Measurements from ENCODE around the gene RALY. TPM values are rescaled to one million over a fixed set of nuclear protein-coding genes. Genes with fewer than 3 reads are reported as not detected.

RALY gene
- total and polyA plus RNA-seq, 4 experiments from 2014 or later: 112 to 218 (median 153) TPM

DNA sequence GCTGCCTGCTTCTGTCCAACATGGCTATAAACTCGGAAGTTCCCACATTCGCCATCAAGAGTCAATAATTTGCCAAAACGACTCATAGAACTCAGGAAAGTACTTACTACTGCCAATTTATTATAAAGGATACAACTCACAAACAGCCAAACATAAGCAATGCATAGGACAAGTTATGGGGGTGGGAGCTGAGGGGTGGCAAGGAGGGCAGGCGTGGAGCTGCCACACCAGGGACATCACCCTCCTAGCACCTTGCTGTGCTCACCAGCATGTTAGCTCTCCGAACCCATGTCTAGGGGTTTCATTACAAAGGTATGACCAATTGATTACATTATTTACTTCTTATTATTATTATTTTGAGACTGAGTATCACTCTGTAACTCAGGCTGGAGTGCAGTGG lies 106.0 kb downstream of the RALY start:
- Mint-ChIP-seq H3K4me3 (no peak overlapping the region), H3K9me3 (no peaks in the 10 kb centered on the region), H3K27me3 (no peaks in the 10 kb centered on the region), H3K36me3 (peaks cover 59 to 85% of the 10 kb centered on the region in 2 donors), H3K4me1 (peaks cover 13 to 28% (median 17%) of the 10 kb centered on the region in 4 donors), H3K27ac (peak overlapping the region in 3 of 7 donors; percentile 31 to 52 (median 46))
- no peaks in the 10 kb centered on the region for H3K9me3 ChIP-seq (ENCODE audit: control insufficient read depth in 1 of 2, low read length in 2 of 2)
- ChIA-PET CTCF (ENCODE audit: partially characterized antibody) (interaction anchor here (1.5 kb wide), 1 partner anchor 32 kb away, joined by 4 read pairs; no protein-coding TSS in a partner anchor), POLR2A (ENCODE audit: partially characterized antibody) (interaction anchor here (1.4 to 2.2 kb wide), 2 partner anchors 8 to 12 kb away, joined by 3 to 15 read pairs; partner anchors contain the start of gene EIF2S2)
- peaks cover 86% of the 10 kb centered on the region for H3K36me3 ChIP-seq (ENCODE audit: insufficient read depth, low read length)
- intact Hi-C loops (cut with micrococcal nuclease): no loop called here
- no peak overlapping the region for H3K27ac ChIP-seq (ENCODE audit: low read depth, low read length)
- no peak overlapping the region for H3K4me3 ChIP-seq (ENCODE audit: low read length in 2 of 2)
- no peaks in the 10 kb centered on the region for H3K27me3 ChIP-seq (ENCODE audit: insufficient read depth, low read length)
- DNase-seq: no peak
- no peaks in the 10 kb centered on the region for H3K4me1 ChIP-seq (ENCODE audit: insufficient read depth, low read length)

DNA sequence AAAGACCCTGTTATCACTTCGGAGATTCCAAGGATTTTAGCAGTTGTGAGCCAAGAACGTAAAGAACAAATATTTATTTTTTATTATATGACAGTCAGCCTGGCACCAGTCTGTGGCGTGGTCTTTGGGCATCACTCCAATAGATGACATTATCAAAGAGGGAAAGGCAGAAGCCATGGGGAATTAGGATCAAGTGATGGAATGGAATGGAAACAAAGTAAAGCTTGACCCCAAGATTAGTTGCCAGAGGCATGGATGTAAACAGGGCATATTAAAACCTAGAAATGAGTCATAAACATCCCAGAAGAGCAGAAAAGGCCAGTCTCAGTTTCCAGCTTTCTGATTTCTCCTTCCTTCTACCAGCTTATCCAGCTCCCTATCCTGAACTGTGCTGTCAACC lies 106.9 kb downstream of the RALY start:
- Histone ChIP-seq H3K4me3 (ENCODE audit: low read length in 2 of 2) (no peak overlapping the region), H3K36me3 (ENCODE audit: insufficient read depth, low read length) (peaks cover 85% of the 10 kb centered on the region), H3K27ac (ENCODE audit: low read depth, low read length) (no peak overlapping the region), H3K9me3 (ENCODE audit: control insufficient read depth in 1 of 2, low read length in 2 of 2) (no peaks in the 10 kb centered on the region), H3K4me1 (ENCODE audit: insufficient read depth, low read length) (peaks cover 8% of the 10 kb centered on the region), H3K27me3 (ENCODE audit: insufficient read depth, low read length) (no peaks in the 10 kb centered on the region)
- Mint-ChIP-seq H3K36me3 (peaks cover 64 to 87% of the 10 kb centered on the region in 2 donors), H3K27me3 (no peaks in the 10 kb centered on the region), H3K4me1 (peaks cover 21 to 37% (median 24%) of the 10 kb centered on the region in 4 donors), H3K9me3 (no peaks in the 10 kb centered on the region), H3K4me3 (peak overlapping the region in 1 of 8 donors; percentile 41), H3K27ac (peak overlapping the region in 3 of 7 donors; percentile 19 to 70 (median 45))
- ChIA-PET CTCF (ENCODE audit: partially characterized antibody) (interaction anchor here (1.4 to 1.5 kb wide), 2 partner anchors 27 to 33 kb away, joined by 4 to 6 read pairs; no protein-coding TSS in a partner anchor), POLR2A (ENCODE audit: partially characterized antibody) (interaction anchor here (1.4 to 2.2 kb wide), 2 partner anchors 8 to 11 kb away, joined by 3 to 15 read pairs; partner anchors contain the start of gene EIF2S2)
- intact Hi-C loops (cut with micrococcal nuclease): no loop called here
- DNase-seq: no peak

DNA sequence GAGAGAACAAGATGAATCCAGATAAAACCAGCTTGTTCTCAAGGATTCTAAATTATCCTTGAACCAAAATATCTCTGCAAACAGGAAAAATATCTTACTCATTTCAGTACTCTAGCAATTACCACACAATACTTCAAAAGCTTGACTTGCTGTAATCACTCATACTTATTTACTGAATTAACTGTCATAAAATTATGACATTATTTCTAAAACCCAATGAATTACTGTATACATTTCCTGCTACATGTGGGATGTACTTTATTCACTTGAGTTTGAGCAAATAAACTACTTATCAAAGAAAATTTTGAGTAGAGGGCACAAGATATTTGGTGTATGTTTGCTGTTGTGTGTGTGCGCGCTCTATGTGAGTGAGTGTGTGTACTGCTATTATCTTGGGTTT lies 108.6 kb downstream of the RALY start:
- no peak for DNase-seq
- Mint-ChIP-seq H3K4me3 (no peak overlapping the region), H3K27ac (peak overlapping the region in 4 of 7 donors; percentile 59 to 79 (median 69)), H3K27me3 (no peaks in the 10 kb centered on the region), H3K4me1 (peaks cover 28 to 53% (median 36%) of the 10 kb centered on the region in 4 donors), H3K9me3 (no peaks in the 10 kb centered on the region), H3K36me3 (peaks cover 46 to 78% of the 10 kb centered on the region in 2 donors)
- Histone ChIP-seq H3K27me3 (ENCODE audit: insufficient read depth, low read length) (no peaks in the 10 kb centered on the region), H3K36me3 (ENCODE audit: insufficient read depth, low read length) (peaks cover 67% of the 10 kb centered on the region), H3K27ac (ENCODE audit: low read depth, low read length) (no peak overlapping the region), H3K4me1 (ENCODE audit: insufficient read depth, low read length) (peaks cover 26% of the 10 kb centered on the region), H3K9me3 (ENCODE audit: control insufficient read depth in 1 of 2, low read length in 2 of 2) (no peaks in the 10 kb centered on the region), H3K4me3 (ENCODE audit: low read length in 2 of 2) (no peak overlapping the region)
- intact Hi-C loops (cut with micrococcal nuclease): no loop called here
- POLR2A ChIA-PET (ENCODE audit: partially characterized antibody): interaction anchor here (1.9 kb wide), 1 partner anchor 11 kb away, joined by 4 read pairs; no protein-coding TSS in a partner anchor
- CTCF ChIA-PET (ENCODE audit: partially characterized antibody): no interaction called here

DNA sequence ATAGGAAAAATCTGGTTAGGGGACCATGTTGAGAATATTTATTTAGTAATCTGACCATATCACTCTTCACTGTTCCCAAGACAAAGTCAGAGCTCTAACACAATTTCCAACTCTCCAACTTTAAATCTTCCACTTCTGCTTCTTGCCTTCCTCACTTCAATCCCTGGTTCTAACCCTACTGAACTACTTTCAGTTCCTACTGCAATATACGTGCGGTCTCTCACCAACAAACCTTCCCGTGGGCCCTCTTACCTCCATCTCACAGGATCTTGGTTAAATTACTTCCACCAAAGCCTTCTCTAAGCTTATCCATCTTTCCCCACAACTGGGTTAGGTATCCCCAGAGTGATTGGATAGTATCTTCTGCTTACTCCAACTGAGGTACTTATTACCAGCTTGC lies 110.3 kb downstream of the RALY start:
- Histone ChIP-seq H3K4me3 (ENCODE audit: low read length in 2 of 2) (no peak overlapping the region), H3K36me3 (ENCODE audit: insufficient read depth, low read length) (peaks cover 59% of the 10 kb centered on the region), H3K27ac (ENCODE audit: low read depth, low read length) (no peak overlapping the region), H3K27me3 (ENCODE audit: insufficient read depth, low read length) (no peaks in the 10 kb centered on the region), H3K4me1 (ENCODE audit: insufficient read depth, low read length) (peaks cover 43% of the 10 kb centered on the region), H3K9me3 (ENCODE audit: control insufficient read depth in 1 of 2, low read length in 2 of 2) (no peaks in the 10 kb centered on the region)
- no peaks in the 10 kb centered on the region for H3K27me3 Mint-ChIP-seq
- H3K36me3 Mint-ChIP-seq: peaks cover 40 to 77% of the 10 kb centered on the region in 2 donors
- peaks cover 40 to 69% (median 51%) of the 10 kb centered on the region in 4 donors for H3K4me1 Mint-ChIP-seq
- POLR2A ChIA-PET (ENCODE audit: partially characterized antibody): interaction anchor here (1.2 to 1.6 kb wide), 2 partner anchors 8 to 111 kb away, joined by 3 to 6 read pairs; partner anchors contain the start of genes EIF2S2 and RALY
- peak overlapping the region in 1 of 8 donors; percentile 28 for H3K4me3 Mint-ChIP-seq
- DNase-seq: no peak
- no peaks in the 10 kb centered on the region for H3K9me3 Mint-ChIP-seq
- CTCF ChIA-PET (ENCODE audit: partially characterized antibody): interaction anchor here (1.2 to 1.5 kb wide), 2 partner anchors 25 to 35 kb away, joined by 3 to 4 read pairs; no protein-coding TSS in a partner anchor
- intact Hi-C loops (cut with micrococcal nuclease): no loop called here
- peak overlapping the region in 6 of 7 donors; percentile 57 to 91 (median 76) for H3K27ac Mint-ChIP-seq

DNA sequence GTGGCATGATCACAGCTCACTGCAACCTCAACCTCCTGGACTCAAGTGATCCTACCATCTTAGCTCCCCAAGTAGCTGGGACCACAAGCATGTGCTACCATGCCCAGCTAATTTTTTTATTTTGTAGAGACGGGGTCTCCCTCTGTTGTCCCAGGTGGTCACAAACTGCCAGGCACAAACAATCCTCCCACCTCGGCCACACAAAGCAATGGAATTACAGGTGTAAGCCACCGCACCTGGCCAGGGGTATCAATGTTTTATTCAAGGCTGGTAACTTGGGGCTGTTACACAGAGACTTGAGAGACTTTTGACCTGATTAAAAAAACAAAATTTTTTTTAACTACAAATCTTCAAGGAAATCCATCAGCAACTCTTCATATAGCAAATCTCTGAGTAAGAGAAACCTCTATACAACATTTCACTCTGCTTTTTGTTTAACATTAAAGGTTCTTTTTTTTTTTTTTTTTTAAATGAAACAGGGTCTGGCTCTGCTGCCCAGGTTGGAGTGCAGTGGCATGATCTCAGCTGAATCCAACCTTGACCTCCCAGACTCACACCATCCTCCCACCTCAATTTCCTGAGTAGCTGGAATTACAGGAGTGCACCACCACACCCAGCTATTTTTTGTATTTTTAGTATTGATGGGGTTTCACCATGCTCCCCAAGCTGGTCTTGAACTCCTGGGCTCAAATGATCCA lies 112.4 kb downstream of the RALY start:
- CTCF ChIA-PET (ENCODE audit: partially characterized antibody): no interaction called here
- peaks cover 33 to 75% of the 10 kb centered on the region in 2 donors for H3K36me3 Mint-ChIP-seq
- H3K9me3 Mint-ChIP-seq: no peaks in the 10 kb centered on the region
- DNase-seq: no peak
- Histone ChIP-seq H3K4me3 (ENCODE audit: low read length in 2 of 2) (no peak overlapping the region), H3K4me1 (ENCODE audit: insufficient read depth, low read length) (peaks cover 64% of the 10 kb centered on the region), H3K27me3 (ENCODE audit: insufficient read depth, low read length) (no peaks in the 10 kb centered on the region), H3K36me3 (ENCODE audit: insufficient read depth, low read length) (peaks cover 47% of the 10 kb centered on the region), H3K9me3 (ENCODE audit: control insufficient read depth in 1 of 2, low read length in 2 of 2) (no peaks in the 10 kb centered on the region), H3K27ac (ENCODE audit: low read depth, low read length) (no peak overlapping the region)
- POLR2A ChIA-PET (ENCODE audit: partially characterized antibody): no interaction called here
- peak overlapping the region in 4 of 8 donors; percentile 20 to 68 (median 32) for H3K4me3 Mint-ChIP-seq
- intact Hi-C loops (cut with micrococcal nuclease): no loop called here
- H3K27me3 Mint-ChIP-seq: no peaks in the 10 kb centered on the region
- peaks cover 49 to 79% (median 64%) of the 10 kb centered on the region in 4 donors for H3K4me1 Mint-ChIP-seq
- H3K27ac Mint-ChIP-seq: peak overlapping the region in 6 of 7 donors; percentile 61 to 80 (median 76)

DNA sequence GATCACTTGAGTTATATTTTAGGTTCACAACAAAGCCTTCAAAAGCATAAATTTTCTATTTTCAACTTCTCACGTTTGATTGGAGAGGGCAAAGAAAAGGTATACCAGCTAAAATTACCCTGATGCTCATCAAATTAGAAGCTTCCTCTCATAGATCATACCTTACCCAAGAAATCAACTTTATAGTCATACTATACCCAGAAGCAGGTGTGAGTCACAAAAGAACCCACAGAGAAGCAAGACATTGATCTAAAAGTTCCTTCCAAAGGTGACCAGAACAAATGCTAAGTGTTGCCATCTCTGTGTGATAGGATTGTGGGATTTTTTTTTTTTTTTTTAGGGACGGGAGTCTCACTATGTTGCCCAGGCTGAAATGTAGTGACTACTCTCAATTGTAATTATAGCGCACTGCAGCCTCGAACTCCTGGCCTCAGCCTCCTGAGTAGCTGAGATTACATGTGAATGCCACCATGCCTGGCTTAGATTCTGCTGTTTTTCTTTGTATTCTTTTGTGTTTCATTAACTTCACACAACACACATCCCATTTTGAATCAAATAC lies 115.0 kb downstream of the RALY start:
- Histone ChIP-seq H3K4me3 (ENCODE audit: low read length in 2 of 2) (no peak overlapping the region), H3K9me3 (ENCODE audit: control insufficient read depth in 1 of 2, low read length in 2 of 2) (no peaks in the 10 kb centered on the region), H3K27ac (ENCODE audit: low read depth, low read length) (no peak overlapping the region), H3K27me3 (ENCODE audit: insufficient read depth, low read length) (no peaks in the 10 kb centered on the region), H3K36me3 (ENCODE audit: insufficient read depth, low read length) (peaks cover 24% of the 10 kb centered on the region), H3K4me1 (ENCODE audit: insufficient read depth, low read length) (peaks cover 68% of the 10 kb centered on the region)
- Mint-ChIP-seq H3K27me3 (no peaks in the 10 kb centered on the region), H3K36me3 (peaks cover 21 to 64% of the 10 kb centered on the region in 2 donors), H3K27ac (peak overlapping the region in 6 of 7 donors; percentile 3 to 78 (median 58)), H3K4me3 (peak overlapping the region in 6 of 8 donors; percentile 1 to 29 (median 22)), H3K4me1 (peaks cover 49 to 79% (median 63%) of the 10 kb centered on the region in 4 donors), H3K9me3 (peaks cover 0 to 5% (median 0%) of the 10 kb centered on the region in 8 donors)
- DNase-seq: no peak
- ChIA-PET CTCF (ENCODE audit: partially characterized antibody) (interaction anchor here (2.0 kb wide), 1 partner anchor 21 kb away, joined by 9 read pairs; no protein-coding TSS in a partner anchor), POLR2A (ENCODE audit: partially characterized antibody) (interaction anchor here (1.1 kb wide), 1 partner anchor 296 kb away, joined by 4 read pairs; no protein-coding TSS in a partner anchor)
- intact Hi-C loops (cut with micrococcal nuclease): no loop called here
